Measurements from ENCODE around the gene B4GALNT4. TPM values are rescaled to one million over a fixed set of nuclear protein-coding genes. Genes with fewer than 3 reads are reported as not detected.

Gene B4GALNT4
- total and polyA plus RNA-seq, 2 of the 13 experiments (the other 11 are each of a cell fraction or from before 2014, with no cell fraction given) = 30.5 to 50.1 TPM

- TF ChIP-seq ZNF710 (CRISPR knock-in tag; IDR thresholded peaks at IDR 0.05; ENCODE audit: borderline replicate concordance) (0 out of 2 replicates have a peak, but pooled peaks have one; percentile 35), NFAT5 (CRISPR knock-in tag; IDR thresholded peaks at IDR 0.05) (0 out of 2 replicates have a peak, but pooled peaks have one; percentile 36), RFX1 (IDR thresholded peaks at IDR 0.05) (no peak), HMGXB4 (CRISPR knock-in tag; IDR thresholded peaks at IDR 0.05; ENCODE audit: borderline replicate concordance in 1 of 2, low read depth in 1 of 2) (peak; percentile 34 to 84; a peak in 3 of 4 replicates), GMEB1 (CRISPR knock-in tag; IDR thresholded peaks at IDR 0.05; ENCODE audit: borderline replicate concordance) (no peak), ZNF121 (CRISPR knock-in tag; IDR thresholded peaks at IDR 0.05) (peak; percentile 42; the same call in 1 of the 2 replicates), MED1 (CRISPR knock-in tag; IDR thresholded peaks at IDR 0.05) (peak; percentile 44; the same call in 1 of the 2 replicates), ZNF598 (CRISPR knock-in tag; IDR thresholded peaks at IDR 0.05; ENCODE audit: borderline replicate concordance) (peak; percentile 28; the same call in 1 of the 2 replicates), POLR2AphosphoS2 (IDR thresholded peaks at IDR 0.05; ENCODE audit: low read depth, low read length) (no peak), HNRNPLL (IDR thresholded peaks at IDR 0.05; ENCODE audit: low read depth, low read length, poor library complexity, severe bottlenecking) (peak; percentile 33), MED13 (CRISPR knock-in tag; IDR thresholded peaks at IDR 0.05) (no peak), MZF1 (CRISPR knock-in tag; IDR thresholded peaks at IDR 0.05; ENCODE audit: borderline replicate concordance) (peak; percentile 35; the same call in 1 of the 2 replicates), ZNF547 (CRISPR knock-in tag; IDR thresholded peaks at IDR 0.05) (peak; percentile 35; the same call in 1 of the 2 replicates), MXD1 (CRISPR knock-in tag; IDR thresholded peaks at IDR 0.05) (peak; percentile 89; the same call in 1 of the 2 replicates), RXRB (CRISPR knock-in tag; IDR thresholded peaks at IDR 0.05; ENCODE audit: borderline replicate concordance) (0 out of 2 replicates have a peak, but pooled peaks have one; percentile 17), ZNF546 (CRISPR knock-in tag; conservative IDR thresholded peaks at IDR 0.05) (peak; percentile 72; the same call in 1 of the 2 replicates)
These were observed 24.9 kb downstream of the B4GALNT4 start, which contains the start of gene PKP3 (continued) for GRCh38 chr11:394034-394857.
